ENCODE results near the gene TRPM3.

Gene TRPM3

DNA sequence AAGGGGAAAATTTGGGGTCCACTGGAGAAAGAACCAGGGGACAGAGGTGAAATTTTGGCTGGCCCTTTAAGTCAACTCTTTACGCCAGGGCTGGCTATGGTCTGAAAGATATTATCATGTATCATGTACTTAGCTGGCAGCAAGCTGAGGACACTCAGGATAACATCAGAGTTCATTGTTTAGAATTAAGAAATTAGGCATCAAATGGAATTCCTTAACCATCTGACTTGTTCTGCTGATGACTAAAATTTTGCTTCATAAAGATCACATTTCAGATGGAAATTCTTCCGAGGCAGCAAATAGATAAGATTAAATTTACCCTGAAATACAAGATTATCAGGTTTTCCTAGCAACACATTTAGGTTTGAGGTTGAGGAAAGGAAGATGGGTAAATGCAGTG, 437.6 kb downstream of the TRPM3 start:
- DNase-seq (ENCODE audit: low read depth in 1 of 2, low spot score in 1 of 2) = no peak
- Histone ChIP-seq H3K4me3 (replicated peaks; ENCODE audit: insufficient read depth, low read length) (no peak overlapping the region), H3K27me3 (ENCODE audit: insufficient read depth, poor library complexity, severe bottlenecking) (peaks cover 2% of the 10 kb centered on the region), H3K27ac (replicated peaks) (no peak overlapping the region)
- TF ChIP-seq CTCF (IDR thresholded peaks at IDR 0.05; ENCODE audit: insufficient read depth, low read length) = no peak
- no peak for TF ChIP-seq REST (IDR thresholded peaks at IDR 0.05; ENCODE audit: insufficient replicate concordance, low read depth)
- no peak for TF ChIP-seq POLR2AphosphoS5 (IDR thresholded peaks at IDR 0.05; ENCODE audit: low read depth)
- no peak for TF ChIP-seq GABPA (IDR thresholded peaks at IDR 0.05; ENCODE audit: low read depth)
- TF ChIP-seq SPI1 (IDR thresholded peaks at IDR 0.05; ENCODE audit: borderline replicate concordance, low read depth) = no peak

- TF ChIP-seq CTCF (IDR thresholded peaks at IDR 0.05; ENCODE audit: insufficient read depth, low read length) = no peak
- DNase-seq (ENCODE audit: low read depth in 1 of 2, low spot score in 1 of 2) = no peak
Measured at GRCh38 chr9:70682298-70682697, 439.1 kb downstream of the TRPM3 start.

GRCh38 chr9:70679845-70680244, 441.6 kb downstream of the TRPM3 start:
- no peak for DNase-seq (ENCODE audit: low read depth in 1 of 2, low spot score in 1 of 2)
- Histone ChIP-seq H3K4me3 (replicated peaks; ENCODE audit: insufficient read depth, low read length) (no peak overlapping the region), H3K27me3 (ENCODE audit: insufficient read depth, poor library complexity, severe bottlenecking) (peaks cover 2% of the 10 kb centered on the region), H3K27ac (replicated peaks) (no peak overlapping the region)
- TF ChIP-seq CTCF (IDR thresholded peaks at IDR 0.05; ENCODE audit: insufficient read depth, low read length) = no peak

More at GRCh38 chr9:70682298-70682697, 439.1 kb downstream of the TRPM3 start:
- Histone ChIP-seq H3K27ac (replicated peaks) (no peak overlapping the region), H3K4me3 (replicated peaks; ENCODE audit: insufficient read depth, low read length) (no peak overlapping the region), H3K27me3 (ENCODE audit: insufficient read depth, poor library complexity, severe bottlenecking) (peaks cover 2% of the 10 kb centered on the region)

DNA sequence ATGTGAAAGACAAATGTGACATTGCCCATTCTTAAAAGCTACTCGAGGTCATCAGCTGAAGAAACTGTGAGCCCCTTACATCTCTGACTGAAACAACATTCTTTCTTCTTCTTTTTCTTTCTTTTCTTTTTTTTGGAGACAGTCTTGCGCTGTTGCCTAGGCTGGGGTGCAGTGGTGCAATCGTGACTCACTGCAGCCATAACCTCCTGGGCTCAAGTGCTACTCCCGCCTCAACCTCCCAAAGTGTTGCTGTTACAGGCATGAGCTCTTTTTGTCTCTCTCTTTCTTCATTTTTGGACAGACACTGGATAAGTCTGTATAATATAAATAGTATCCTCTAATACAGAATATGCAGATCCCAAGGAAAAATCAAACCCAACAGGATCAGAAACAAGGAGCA, 443.3 kb downstream of the TRPM3 start:
- TF ChIP-seq GABPA (IDR thresholded peaks at IDR 0.05; ENCODE audit: low read depth) (no peak), REST (IDR thresholded peaks at IDR 0.05; ENCODE audit: insufficient replicate concordance, low read depth) (no peak), POLR2AphosphoS5 (IDR thresholded peaks at IDR 0.05; ENCODE audit: low read depth) (no peak), SPI1 (IDR thresholded peaks at IDR 0.05; ENCODE audit: borderline replicate concordance, low read depth) (no peak), CTCF (IDR thresholded peaks at IDR 0.05; ENCODE audit: insufficient read depth, low read length) (no peak)
- DNase-seq (ENCODE audit: low read depth in 1 of 2, low spot score in 1 of 2) = no peak

More for the DNA sequence above, 443.3 kb downstream of the TRPM3 start:
- Histone ChIP-seq H3K4me3 (replicated peaks; ENCODE audit: insufficient read depth, low read length) (no peak overlapping the region), H3K27me3 (ENCODE audit: insufficient read depth, poor library complexity, severe bottlenecking) (peaks cover 2% of the 10 kb centered on the region), H3K27ac (replicated peaks) (no peak overlapping the region)
